HG03521 (cell line): ENCODE results near the gene A2ML1.
"Not testable (repeated sequence)": the region's sequence is repeated elsewhere in the genome, so short reads cannot be mapped to it uniquely, and the experiment has no call there.

Source experiments
- ATAC-seq: cut with Tn5 transposase; IDR thresholded peaks from one replicate; pipeline ENCODE4 v1.9.1; 2021; ENCODE audit warnings: mild to moderate bottlenecking, moderate library complexity; ENCODE audit not compliant: unreplicated experiment

Gene A2ML1

GRCh38 chr12:8847435-8847834, 25.0 kb downstream of the A2ML1 start:
- no peak for ATAC-seq

- ATAC-seq, result no peak
These were observed 27.5 kb downstream of the A2ML1 start for GRCh38 chr12:8849876-8850275.

GRCh38 chr12:8852119-8852518, 29.7 kb downstream of the A2ML1 start:
- no peak for ATAC-seq

- no peak for ATAC-seq
These were observed 33.5 kb downstream of the A2ML1 start for GRCh38 chr12:8855891-8856290.

GRCh38 chr12:8859448-8859847, 37.0 kb downstream of the A2ML1 start:
- not testable (repeated sequence) for ATAC-seq

GRCh38 chr12:8860165-8860961, 37.9 kb downstream of the A2ML1 start:
- no peak for ATAC-seq

GRCh38 chr12:8866429-8866828, 44.0 kb downstream of the A2ML1 start:
- ATAC-seq, result no peak

- ATAC-seq, result no peak
These were observed 44.6 kb downstream of the A2ML1 start for GRCh38 chr12:8867009-8867408.

- ATAC-seq, result no peak
These were observed 45.4 kb downstream of the A2ML1 start for GRCh38 chr12:8867786-8868185.

GRCh38 chr12:8870586-8870985, 48.2 kb downstream of the A2ML1 start:
- ATAC-seq, result no peak

GRCh38 chr12:8871068-8871467, 48.6 kb downstream of the A2ML1 start:
- no peak for ATAC-seq

GRCh38 chr12:8876887-8877286, 54.5 kb downstream of the A2ML1 start:
- no peak for ATAC-seq

- no peak for ATAC-seq
These were observed 64.3 kb downstream of the A2ML1 start for GRCh38 chr12:8886502-8887284.

- ATAC-seq, result no peak
These were observed 64.9 kb downstream of the A2ML1 start for GRCh38 chr12:8887285-8887715.

GRCh38 chr12:8890313-8891085, 68.1 kb downstream of the A2ML1 start:
- ATAC-seq, result no peak

GRCh38 chr12:8891976-8892375, 69.6 kb downstream of the A2ML1 start:
- no peak for ATAC-seq

GRCh38 chr12:8894378-8894777, 72.0 kb downstream of the A2ML1 start:
- ATAC-seq, result no peak

GRCh38 chr12:8894986-8895385, 72.6 kb downstream of the A2ML1 start:
- ATAC-seq, result no peak

GRCh38 chr12:8897081-8897480, 74.7 kb downstream of the A2ML1 start:
- ATAC-seq, result no peak

- ATAC-seq, result no peak
These were observed 77.4 kb downstream of the A2ML1 start for GRCh38 chr12:8899830-8900229.

GRCh38 chr12:8902703-8903102, 80.3 kb downstream of the A2ML1 start:
- not testable (repeated sequence) for ATAC-seq
